Right lobe of liver (tissue), 6 donors: ENCODE measurements around the gene GABRG3. TPM values are rescaled to one million over a fixed set of nuclear protein-coding genes. Genes with fewer than 3 reads are reported as not detected.
"Not testable (repeated sequence)": the region's sequence is repeated elsewhere in the genome, so short reads cannot be mapped to it uniquely, and the experiment has no call there.

Experiments used
- ATAC-seq, 4 donors: fragments of 200-7000 bp; cut with Tn5 transposase; one replicate each; pipeline ENCODE4 v1.9.1; 2020; ENCODE audit warnings: mild to moderate bottlenecking in 4 of 4, moderate library complexity in 4 of 4
- DNase-seq, 3 donors: peaks; one replicate each; pipeline ENCODE4 v3.0.0-alpha.2; 2020
- H3K27ac ChIP-seq, 3 donors: fragments of 200-600 bp; one replicate each; pipeline ENCODE4 v1.8.0; 2022
- H3K27me3 ChIP-seq, 2 donors: fragments of 200-600 bp; one replicate each; pipeline ENCODE4 v1.8.0; 2022
- H3K36me3 ChIP-seq, 4 donors: fragments of 200-600 bp; sonication (generic) in 1 of 4; one replicate each; pipeline versions ENCODE4 v1.5.1 to v1.8.0; 2017 to 2022; ENCODE audit warnings: control low read depth in 1 of 4
- H3K4me1 ChIP-seq, 4 donors: fragments of 200-600 bp; sonication (generic) in 1 of 4; one replicate each; pipeline versions ENCODE4 v1.5.1 to v1.8.0; 2017 to 2022; ENCODE audit warnings: control low read depth in 1 of 4
- H3K4me3 ChIP-seq, 3 donors: fragments of 200-600 bp; one replicate each; pipeline ENCODE4 v1.8.0; 2022
- H3K9me3 ChIP-seq, 4 donors: fragments of 200-600 bp; sonication (generic) in 1 of 4; one replicate each; pipeline versions ENCODE4 v1.5.1 to v1.8.0; 2017 to 2022; ENCODE audit warnings: control low read depth in 1 of 4
- POLR2A ChIP-seq: fragments of 450-650 bp; IDR thresholded peaks from one replicate; pipeline ENCODE4 v1.6.1; 2017; ENCODE audit warnings: antibody characterized with exemption, mild to moderate bottlenecking
- WGBS: methylation state at CpG from one replicate; pipeline ENCODE4 v1.1.6; 2018; ENCODE audit warnings: low coverage, low lambda C conversion rate; ENCODE audit not compliant: insufficient coverage; ENCODE audit errors: missing lambda C conversion rate; 5-methylcytosine and 5-hydroxymethylcytosine counted together
- intact Hi-C, 2 donors: fragments of 100-400 bp; cut with DNase I; formaldehyde crosslinking; loops; one replicate each; pipeline versions ENCODE4 v1.11.2 to v1.14.1; 2022
- total RNA-seq, 6 experiments: library from RNA; depleted of rRNA in 2 of 6; stranded (reverse); fragments of >200 nt in 2 of 6; fragmentation: NEBNext Ultra II Directional in 3 of 6; extraction: Animal tissue kit (Norgen Biotek cat#: 25700) in 3 of 6; gene quantifications; one replicate each; pipeline versions ENCODE4 v1.1.0 to v1.2.4, GENCODE V29; 2016 to 2023
- TF ChIP-seq, protein P1 (sequence below), 4 donors: fragments of 200-600 bp in 3 of 4; fragments of 450-650 bp in 1 of 4; IDR thresholded peaks; one replicate each; pipeline versions ENCODE4 v1.5.1 to v1.8.0; 2016 to 2022; ENCODE audit warnings: antibody characterized with exemption in 4 of 4, mild to moderate bottlenecking in 2 of 4
- donor health status: DM: no; HTN: yes; CAD: no.
- donor health status: DM: no; HTN: no; CAD: no.
- donor health status: DM: no; HTN: no; CAD: no.
- donor health status: DM: no; HTN: yes; CAD: no.
- donor health status: DM: no; HTN: yes; CAD: no.

The GABRG3 gene
- total RNA-seq, 6 experiments from 2014 or later: 0.18 TPM; not detected in 5

DNA sequence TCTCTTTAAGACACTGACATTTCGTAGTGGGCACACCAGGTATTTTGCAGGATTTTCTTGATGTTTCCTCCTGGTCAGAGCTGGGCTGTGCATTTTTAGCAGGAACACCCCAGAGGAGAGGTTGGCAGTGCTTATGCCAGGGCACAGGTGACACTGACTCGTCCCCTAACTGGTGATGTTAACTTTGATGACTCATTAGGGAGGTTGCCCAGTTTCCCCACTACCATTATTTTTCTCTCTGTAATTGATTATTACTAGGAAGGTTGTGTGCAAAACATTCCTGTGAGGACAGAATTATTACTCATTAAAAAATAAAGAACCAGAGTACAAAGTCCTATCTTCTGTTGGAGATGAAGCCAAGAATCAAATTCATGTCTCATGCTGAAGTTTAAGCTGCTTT lies 394.5 kb downstream of the GABRG3 start:
- Histone ChIP-seq H3K36me3 (no peaks in the 10 kb centered on the region), H3K27ac (no peak overlapping the region), H3K4me3 (no peak overlapping the region), H3K27me3 (no peaks in the 10 kb centered on the region), H3K9me3 (no peaks in the 10 kb centered on the region), H3K4me1 (no peaks in the 10 kb centered on the region)
- DNase-seq: no peak
- TF ChIP-seq, protein P1, sequence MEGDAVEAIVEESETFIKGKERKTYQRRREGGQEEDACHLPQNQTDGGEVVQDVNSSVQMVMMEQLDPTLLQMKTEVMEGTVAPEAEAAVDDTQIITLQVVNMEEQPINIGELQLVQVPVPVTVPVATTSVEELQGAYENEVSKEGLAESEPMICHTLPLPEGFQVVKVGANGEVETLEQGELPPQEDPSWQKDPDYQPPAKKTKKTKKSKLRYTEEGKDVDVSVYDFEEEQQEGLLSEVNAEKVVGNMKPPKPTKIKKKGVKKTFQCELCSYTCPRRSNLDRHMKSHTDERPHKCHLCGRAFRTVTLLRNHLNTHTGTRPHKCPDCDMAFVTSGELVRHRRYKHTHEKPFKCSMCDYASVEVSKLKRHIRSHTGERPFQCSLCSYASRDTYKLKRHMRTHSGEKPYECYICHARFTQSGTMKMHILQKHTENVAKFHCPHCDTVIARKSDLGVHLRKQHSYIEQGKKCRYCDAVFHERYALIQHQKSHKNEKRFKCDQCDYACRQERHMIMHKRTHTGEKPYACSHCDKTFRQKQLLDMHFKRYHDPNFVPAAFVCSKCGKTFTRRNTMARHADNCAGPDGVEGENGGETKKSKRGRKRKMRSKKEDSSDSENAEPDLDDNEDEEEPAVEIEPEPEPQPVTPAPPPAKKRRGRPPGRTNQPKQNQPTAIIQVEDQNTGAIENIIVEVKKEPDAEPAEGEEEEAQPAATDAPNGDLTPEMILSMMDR (IDR thresholded peaks at IDR 0.05): no peak
- TF ChIP-seq POLR2A: no peak
- peak in 1 of 4 donors; percentile 45 for ATAC-seq
- intact Hi-C loops: no loop called here
- 31% methylated on average over 2 of the region's 2 CpGs for whole genome bisulfite sequencing

GRCh38 chr15:27377391-27377790 lies 406.4 kb downstream of the GABRG3 start:
- H3K36me3 ChIP-seq, H3K4me3 ChIP-seq, H3K27me3 ChIP-seq, H3K9me3 ChIP-seq, H3K27ac ChIP-seq, DNase-seq, intact Hi-C loops, H3K4me1 ChIP-seq, ATAC-seq: not testable (repeated sequence)
- WGBS: 33% methylated on average over 2 of the region's 2 CpGs

DNA sequence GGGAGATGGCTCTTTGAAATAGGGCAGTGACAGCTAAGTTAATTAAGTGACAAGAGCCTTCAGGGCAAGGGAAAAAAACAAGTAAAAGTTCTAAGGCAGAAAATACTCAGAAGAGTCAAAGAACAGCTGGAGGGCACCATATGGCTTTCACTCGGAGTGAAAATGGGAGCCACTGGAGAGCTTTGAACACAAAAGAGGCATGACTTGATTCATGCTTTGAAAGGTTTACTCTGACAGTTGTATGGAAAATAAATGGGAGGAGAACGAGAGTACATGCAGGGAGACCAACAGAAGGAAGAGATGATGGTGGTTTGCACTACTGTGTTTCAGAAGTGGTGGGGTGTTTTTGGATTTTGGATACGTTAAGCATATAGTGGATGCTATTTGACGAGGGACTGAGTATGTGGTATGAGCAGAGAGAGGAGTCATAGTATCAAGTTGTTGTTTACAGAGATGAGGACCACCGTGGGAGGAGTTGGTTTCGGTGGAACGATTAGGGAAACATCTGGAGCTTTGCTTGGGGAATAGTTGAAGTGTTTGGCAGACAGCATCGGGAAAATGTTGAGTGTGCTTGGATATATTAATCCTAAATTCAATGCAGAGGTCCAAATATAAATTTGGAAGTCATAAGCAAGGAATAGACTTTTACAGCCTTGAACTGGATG lies 411.5 kb downstream of the GABRG3 start:
- WGBS: 37% methylated on average over 8 of the region's 8 CpGs
- DNase-seq (no peak), ATAC-seq (no peak)
- H3K36me3 ChIP-seq: no peaks in the 10 kb centered on the region
- no peaks in the 10 kb centered on the region for H3K27me3 ChIP-seq
- H3K4me1 ChIP-seq: no peaks in the 10 kb centered on the region
- H3K27ac ChIP-seq: no peak overlapping the region
- no peaks in the 10 kb centered on the region for H3K9me3 ChIP-seq
- intact Hi-C loops: no loop called here
- no peak overlapping the region for H3K4me3 ChIP-seq
- no peak for TF ChIP-seq POLR2A
- TF ChIP-seq, protein P1 (IDR thresholded peaks at IDR 0.05): no peak

DNA sequence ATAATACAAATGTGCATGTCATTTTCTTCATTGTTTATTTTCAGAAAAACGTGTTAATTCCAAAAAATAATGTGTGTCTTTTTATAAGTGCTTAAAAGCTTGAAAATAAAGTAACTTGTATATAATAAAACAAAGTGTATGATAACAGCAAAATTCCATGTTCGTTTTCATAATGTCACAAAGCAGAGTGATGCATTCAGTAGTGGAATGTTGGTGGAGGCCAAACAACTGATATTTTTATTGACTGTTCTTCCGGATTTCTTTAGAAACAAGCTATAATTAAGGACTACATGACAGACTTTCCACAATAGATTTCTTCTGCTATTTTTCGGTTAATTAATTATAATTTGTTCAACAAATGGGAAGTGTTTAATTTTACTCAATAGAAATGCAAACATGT lies 412.7 kb downstream of the GABRG3 start:
- Histone ChIP-seq H3K4me1 (no peaks in the 10 kb centered on the region), H3K27ac (no peak overlapping the region), H3K9me3 (no peaks in the 10 kb centered on the region), H3K27me3 (no peaks in the 10 kb centered on the region), H3K36me3 (no peaks in the 10 kb centered on the region), H3K4me3 (no peak overlapping the region)
- 33% methylated on average over 4 of the region's 4 CpGs for WGBS
- no peak for DNase-seq
- no peak for ATAC-seq
- intact Hi-C loops: no loop called here
- TF ChIP-seq, protein P1 (IDR thresholded peaks at IDR 0.05): no peak
- no peak for TF ChIP-seq POLR2A

GRCh38 chr15:27392163-27392562 lies 421.2 kb downstream of the GABRG3 start:
- intact Hi-C loops: no loop called here
- H3K27me3 ChIP-seq: no peaks in the 10 kb centered on the region
- no peak overlapping the region for H3K27ac ChIP-seq
- ATAC-seq (no peak), DNase-seq (no peak)
- H3K36me3 ChIP-seq: no peaks in the 10 kb centered on the region
- no peaks in the 10 kb centered on the region for H3K9me3 ChIP-seq
- TF ChIP-seq, protein P1 (IDR thresholded peaks at IDR 0.05): no peak
- no peak for TF ChIP-seq POLR2A
- 40% methylated on average over 3 of the region's 3 CpGs for WGBS
- no peak overlapping the region for H3K4me3 ChIP-seq
- no peaks in the 10 kb centered on the region for H3K4me1 ChIP-seq
